ENCODE results near the gene ZMAT2.

DNA sequence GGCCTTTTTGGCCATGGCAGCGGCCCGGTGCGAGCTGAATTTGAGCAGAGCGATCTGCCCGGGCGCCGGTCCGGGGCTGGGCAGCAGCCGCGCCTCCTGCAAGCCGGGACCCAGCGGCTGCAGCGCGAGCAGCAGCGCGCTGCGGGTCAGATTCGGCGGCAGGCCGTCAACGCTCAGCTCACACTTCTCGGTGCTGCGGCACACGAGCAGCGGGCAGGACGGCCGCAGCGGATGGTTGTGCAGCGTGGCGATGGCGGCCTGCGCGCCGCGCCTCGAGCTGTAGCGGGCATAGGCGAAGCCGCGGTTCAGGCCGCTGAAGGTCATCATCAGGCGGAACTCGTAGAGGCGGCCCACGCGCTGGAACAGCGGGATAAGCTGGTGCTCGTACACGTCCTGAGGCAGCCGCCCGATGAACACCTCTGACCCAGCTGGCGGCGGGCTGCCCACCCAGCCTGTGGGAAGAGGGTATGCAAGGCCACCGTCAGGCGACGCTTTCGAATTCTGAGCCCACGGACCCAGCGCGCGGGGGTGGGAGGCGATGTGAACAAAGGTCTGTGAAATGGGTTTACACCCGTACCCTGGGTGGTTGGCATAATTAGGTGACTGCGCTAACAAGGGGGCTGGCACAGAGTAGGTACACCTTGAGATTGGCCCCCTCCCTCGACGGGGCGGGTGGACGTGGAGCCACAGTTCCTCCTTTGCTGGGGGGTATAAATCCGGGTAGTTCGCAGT lies 27.6 kb upstream of the ZMAT2 start:
- TF ChIP-seq, protein P1, sequence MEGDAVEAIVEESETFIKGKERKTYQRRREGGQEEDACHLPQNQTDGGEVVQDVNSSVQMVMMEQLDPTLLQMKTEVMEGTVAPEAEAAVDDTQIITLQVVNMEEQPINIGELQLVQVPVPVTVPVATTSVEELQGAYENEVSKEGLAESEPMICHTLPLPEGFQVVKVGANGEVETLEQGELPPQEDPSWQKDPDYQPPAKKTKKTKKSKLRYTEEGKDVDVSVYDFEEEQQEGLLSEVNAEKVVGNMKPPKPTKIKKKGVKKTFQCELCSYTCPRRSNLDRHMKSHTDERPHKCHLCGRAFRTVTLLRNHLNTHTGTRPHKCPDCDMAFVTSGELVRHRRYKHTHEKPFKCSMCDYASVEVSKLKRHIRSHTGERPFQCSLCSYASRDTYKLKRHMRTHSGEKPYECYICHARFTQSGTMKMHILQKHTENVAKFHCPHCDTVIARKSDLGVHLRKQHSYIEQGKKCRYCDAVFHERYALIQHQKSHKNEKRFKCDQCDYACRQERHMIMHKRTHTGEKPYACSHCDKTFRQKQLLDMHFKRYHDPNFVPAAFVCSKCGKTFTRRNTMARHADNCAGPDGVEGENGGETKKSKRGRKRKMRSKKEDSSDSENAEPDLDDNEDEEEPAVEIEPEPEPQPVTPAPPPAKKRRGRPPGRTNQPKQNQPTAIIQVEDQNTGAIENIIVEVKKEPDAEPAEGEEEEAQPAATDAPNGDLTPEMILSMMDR (IDR thresholded peaks at IDR 0.05; ENCODE audit: low read depth, low read length): no peak
- TF ChIP-seq EZH2phosphoT487 (IDR thresholded peaks at IDR 0.05; ENCODE audit: low read depth): no peak
